Keratinocyte (primary cell): ENCODE data around the gene IL36RN.

Experiments used
- CTCF ChIP-seq, 3 experiments: IDR thresholded peaks in 1 of 3; conservative IDR thresholded peaks in 1 of 3; optimal IDR thresholded peaks in 1 of 3; 2 replicates in 2 of 3; 3 replicates in 1 of 3; pipeline versions ENCODE3 to v1.5.1; 2011; ENCODE audit warnings: low read length in 3 of 3, mild to moderate bottlenecking in 3 of 3, moderate library complexity in 2 of 3, control low read depth in 1 of 3, inconsistent platforms in 1 of 3; ENCODE audit not compliant: insufficient read depth in 2 of 3; ENCODE audit errors: extremely low read depth in 1 of 3
- EZH2 ChIP-seq: IDR thresholded peaks from one replicate; pipeline ENCODE4 v1.6.1; 2012; ENCODE audit warnings: inconsistent platforms, mild to moderate bottlenecking, low read length, moderate library complexity

GRCh38 chr2:113034016-113034415 lies 25.0 kb upstream of the IL36RN start:
- TF ChIP-seq CTCF (optimal IDR thresholded peaks at IDR 0.05 in 1 of 3, IDR thresholded peaks at IDR 0.05 in 1 of 3, conservative IDR thresholded peaks at IDR 0.05 in 1 of 3; ENCODE audit: extremely low read depth in 1 of 3, insufficient read depth in 2 of 3, low read length in 3 of 3) (no peak), EZH2 (no peak)
